ENCODE measurements around the gene SLC36A3.
A peak's percentile ranks its signal among the peaks of the same experiment; 100 is the strongest.
"Not testable (repeated sequence)": the region's sequence is repeated elsewhere in the genome, so short reads cannot be mapped to it uniquely, and the experiment has no call there.

SLC36A3 gene

GRCh38 chr5:151312756-151313324 is 9.3 kb upstream of the SLC36A3 start:
- FAIRE-seq (no peak), DNase-seq (ENCODE audit: insufficient read length, low spot score) (no peak)
- no peak for TF ChIP-seq PAX5 (IDR thresholded peaks at IDR 0.05; ENCODE audit: insufficient read depth, low read length, severe bottlenecking)
- no peak for TF ChIP-seq SPI1 (IDR thresholded peaks at IDR 0.05; ENCODE audit: low read depth, low read length)
- no peak for TF ChIP-seq POU2F2 (IDR thresholded peaks at IDR 0.05; ENCODE audit: low read depth, low read length)
- no peak for TF ChIP-seq TAF1 (IDR thresholded peaks at IDR 0.05; ENCODE audit: low read depth, low read length)
- TF ChIP-seq POLR2A (IDR thresholded peaks at IDR 0.05; ENCODE audit: low read depth, low read length), result no peak
- TF ChIP-seq POLR2AphosphoS5 (IDR thresholded peaks at IDR 0.05; ENCODE audit: low read depth, low read length), result no peak

GRCh38 chr5:151310932-151311331 is 7.4 kb upstream of the SLC36A3 start:
- DNase-seq (ENCODE audit: insufficient read length, low spot score), result no peak
- no peak for TF ChIP-seq POU2F2 (IDR thresholded peaks at IDR 0.05; ENCODE audit: low read depth, low read length)
- no peak for FAIRE-seq

GRCh38 chr5:151309821-151310220 is 6.3 kb upstream of the SLC36A3 start:
- not testable (repeated sequence) for DNase-seq (ENCODE audit: insufficient read length, low spot score); FAIRE-seq

GRCh38 chr5:151309266-151309665 is 5.7 kb upstream of the SLC36A3 start:
- FAIRE-seq; DNase-seq (ENCODE audit: insufficient read length, low spot score): not testable (repeated sequence)

GRCh38 chr5:151298063-151298855 is 5.3 kb downstream of the SLC36A3 start:
- FAIRE-seq, result peak; percentile 93
- TF ChIP-seq TAF1 (IDR thresholded peaks at IDR 0.05; ENCODE audit: low read depth, low read length), result no peak
- no peak for TF ChIP-seq POU2F2 (IDR thresholded peaks at IDR 0.05; ENCODE audit: low read depth, low read length)
- TF ChIP-seq PAX5 (IDR thresholded peaks at IDR 0.05; ENCODE audit: insufficient read depth, low read length, severe bottlenecking), result no peak
- TF ChIP-seq SPI1 (IDR thresholded peaks at IDR 0.05; ENCODE audit: low read depth, low read length), result no peak
- TF ChIP-seq POLR2AphosphoS5 (IDR thresholded peaks at IDR 0.05; ENCODE audit: low read depth, low read length), result no peak
- no peak for TF ChIP-seq POLR2A (IDR thresholded peaks at IDR 0.05; ENCODE audit: low read depth, low read length)
- peak; percentile 40 for DNase-seq (ENCODE audit: insufficient read length, low spot score)

- TF ChIP-seq POLR2AphosphoS5 (IDR thresholded peaks at IDR 0.05; ENCODE audit: low read depth, low read length), result no peak
- TF ChIP-seq POLR2A (IDR thresholded peaks at IDR 0.05; ENCODE audit: low read depth, low read length), result no peak
- TF ChIP-seq PAX5 (IDR thresholded peaks at IDR 0.05; ENCODE audit: insufficient read depth, low read length, severe bottlenecking), result no peak
- TF ChIP-seq SPI1 (IDR thresholded peaks at IDR 0.05; ENCODE audit: low read depth, low read length), result no peak
- no peak for TF ChIP-seq POU2F2 (IDR thresholded peaks at IDR 0.05; ENCODE audit: low read depth, low read length)
- TF ChIP-seq TAF1 (IDR thresholded peaks at IDR 0.05; ENCODE audit: low read depth, low read length), result no peak
- FAIRE-seq (no peak), DNase-seq (ENCODE audit: insufficient read length, low spot score) (no peak)
Measured at GRCh38 chr5:151296974-151297373, 6.6 kb downstream of the SLC36A3 start.

GRCh38 chr5:151296478-151296830 is 7.1 kb downstream of the SLC36A3 start:
- TF ChIP-seq TAF1 (IDR thresholded peaks at IDR 0.05; ENCODE audit: low read depth, low read length) (no peak), POLR2AphosphoS5 (IDR thresholded peaks at IDR 0.05; ENCODE audit: low read depth, low read length) (no peak), SPI1 (IDR thresholded peaks at IDR 0.05; ENCODE audit: low read depth, low read length) (peak; percentile 24; the same call in 1 of the 2 replicates)
- FAIRE-seq (no peak), DNase-seq (ENCODE audit: insufficient read length, low spot score) (no peak)

GRCh38 chr5:151295791-151296477 is 7.6 kb downstream of the SLC36A3 start:
- DNase-seq (ENCODE audit: insufficient read length, low spot score), result no peak
- FAIRE-seq, result no peak
- TF ChIP-seq TAF1 (IDR thresholded peaks at IDR 0.05; ENCODE audit: low read depth, low read length) (no peak), PAX5 (IDR thresholded peaks at IDR 0.05; ENCODE audit: insufficient read depth, low read length, severe bottlenecking) (no peak), POLR2AphosphoS5 (IDR thresholded peaks at IDR 0.05; ENCODE audit: low read depth, low read length) (no peak), POU2F2 (IDR thresholded peaks at IDR 0.05; ENCODE audit: low read depth, low read length) (no peak), SPI1 (IDR thresholded peaks at IDR 0.05; ENCODE audit: low read depth, low read length) (no peak), POLR2A (IDR thresholded peaks at IDR 0.05; ENCODE audit: low read depth, low read length) (no peak)

- TF ChIP-seq PAX5 (IDR thresholded peaks at IDR 0.05; ENCODE audit: insufficient read depth, low read length, severe bottlenecking) (no peak), SPI1 (IDR thresholded peaks at IDR 0.05; ENCODE audit: low read depth, low read length) (no peak), TAF1 (IDR thresholded peaks at IDR 0.05; ENCODE audit: low read depth, low read length) (no peak), POLR2A (IDR thresholded peaks at IDR 0.05; ENCODE audit: low read depth, low read length) (no peak), POU2F2 (IDR thresholded peaks at IDR 0.05; ENCODE audit: low read depth, low read length) (no peak), POLR2AphosphoS5 (IDR thresholded peaks at IDR 0.05; ENCODE audit: low read depth, low read length) (no peak)
- no peak for DNase-seq (ENCODE audit: insufficient read length, low spot score)
- no peak for FAIRE-seq
Measured at GRCh38 chr5:151295138-151295537, 8.4 kb downstream of the SLC36A3 start.

GRCh38 chr5:151293624-151294023 is 9.9 kb downstream of the SLC36A3 start:
- TF ChIP-seq PAX5 (IDR thresholded peaks at IDR 0.05; ENCODE audit: insufficient read depth, low read length, severe bottlenecking) (no peak), POU2F2 (IDR thresholded peaks at IDR 0.05; ENCODE audit: low read depth, low read length) (no peak), POLR2AphosphoS5 (IDR thresholded peaks at IDR 0.05; ENCODE audit: low read depth, low read length) (no peak), POLR2A (IDR thresholded peaks at IDR 0.05; ENCODE audit: low read depth, low read length) (no peak), TAF1 (IDR thresholded peaks at IDR 0.05; ENCODE audit: low read depth, low read length) (no peak), SPI1 (IDR thresholded peaks at IDR 0.05; ENCODE audit: low read depth, low read length) (no peak)
- FAIRE-seq (no peak), DNase-seq (ENCODE audit: insufficient read length, low spot score) (no peak)

All from GM12891 (cell line).